Activated T-helper 1 cell treated with Interleukin-2 at 50 U/mL for 16 hours (primary cell): ENCODE measurements around the gene DNAAF2.
A peak's percentile ranks its signal among the peaks of the same experiment; 100 is the strongest.
"Not testable (repeated sequence)": the region's sequence is repeated elsewhere in the genome, so short reads cannot be mapped to it uniquely, and the experiment has no call there.

ENCODE experiments used
- DNase-seq: peaks from one replicate; pipeline ENCODE4 v3.0.0-alpha.2; 2020; ENCODE audit warnings: low read depth

Gene DNAAF2

GRCh38 chr14:49622022-49622607 lies 12.9 kb downstream of the DNAAF2 start:
- DNase-seq, result no peak

- peak; percentile 38 for DNase-seq
Measured at GRCh38 chr14:49621114-49621881, 13.7 kb downstream of the DNAAF2 start.

GRCh38 chr14:49620182-49621113 lies 14.6 kb downstream of the DNAAF2 start, which contains the start of the genes MGAT2 and RPL36AL:
Gene MGAT2, plus strand, starts transcription at chr14:49620799. Its CDS starts 470 bp downstream, at chr14:49621269.
Gene RPL36AL, minus strand, starts transcription at chr14:49620626. Its CDS starts 1,522 bp downstream, at chr14:49619104.
- peak; percentile 89 for DNase-seq

GRCh38 chr14:49619730-49620129 lies 15.3 kb downstream of the DNAAF2 start:
- DNase-seq, result no peak

- DNase-seq, result not testable (repeated sequence)
Measured at GRCh38 chr14:49619273-49619672, 15.8 kb downstream of the DNAAF2 start.

- DNase-seq, result no peak
Measured at GRCh38 chr14:49617852-49618519, 17.1 kb downstream of the DNAAF2 start.

- DNase-seq, result no peak
Measured at GRCh38 chr14:49615776-49616175, 19.3 kb downstream of the DNAAF2 start.

- no peak for DNase-seq
Measured at GRCh38 chr14:49614196-49614595, 20.8 kb downstream of the DNAAF2 start.

GRCh38 chr14:49612671-49613070 lies 22.4 kb downstream of the DNAAF2 start:
- DNase-seq, result no peak

GRCh38 chr14:49612251-49612650 lies 22.8 kb downstream of the DNAAF2 start:
- no peak for DNase-seq

- DNase-seq, result no peak
Measured at GRCh38 chr14:49607583-49607982, 27.5 kb downstream of the DNAAF2 start.

- peak; percentile 74 for DNase-seq
Measured at GRCh38 chr14:49598485-49599300, 36.4 kb downstream of the DNAAF2 start, which contains the start of gene LRR1. Gene LRR1, plus strand, starts transcription at chr14:49598940. Its CDS starts 81 bp downstream, at chr14:49599021.

GRCh38 chr14:49598189-49598484 lies 36.9 kb downstream of the DNAAF2 start:
- DNase-seq, result no peak

- no peak for DNase-seq
Measured at GRCh38 chr14:49594347-49595091, 40.5 kb downstream of the DNAAF2 start.

GRCh38 chr14:49593016-49593415 lies 42.0 kb downstream of the DNAAF2 start:
- no peak for DNase-seq

GRCh38 chr14:49589387-49589786 lies 45.7 kb downstream of the DNAAF2 start:
- DNase-seq, result no peak

GRCh38 chr14:49586673-49587460 lies 48.2 kb downstream of the DNAAF2 start:
- no peak for DNase-seq

- DNase-seq, result peak; percentile 95
Measured at GRCh38 chr14:49585803-49586672, 49.0 kb downstream of the DNAAF2 start, which contains the start of gene RPS29. Gene RPS29, minus strand, starts transcription at chr14:49586380. Its CDS starts 34 bp downstream, at chr14:49586346.
